ENCODE measurements around the gene HNRNPAB.

Gene HNRNPAB

DNA sequence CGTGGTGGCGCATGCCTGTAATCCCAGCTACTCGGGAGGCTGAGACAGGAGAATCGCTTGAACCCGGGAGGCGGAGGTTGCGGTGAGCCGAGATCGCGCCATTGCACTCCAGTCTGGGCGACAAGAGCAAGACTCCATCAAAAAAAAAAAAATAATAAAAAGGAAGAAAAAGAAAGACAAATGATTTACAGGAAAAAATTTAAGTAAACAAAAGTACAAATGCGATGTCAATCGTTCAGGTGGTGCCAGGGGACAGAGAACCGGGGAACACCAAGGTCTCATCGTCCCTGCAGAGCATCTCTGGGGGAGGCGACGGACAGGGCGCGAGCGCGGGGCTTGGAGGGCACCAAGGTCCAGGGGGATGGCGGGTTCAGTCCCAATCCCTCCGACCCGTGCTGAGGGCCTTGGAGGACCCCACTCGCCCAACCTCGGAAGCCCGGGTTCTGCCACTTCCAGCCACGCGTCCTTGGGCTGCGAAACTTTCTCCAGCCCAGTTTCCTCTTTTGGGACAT lies 607 bp upstream of the HNRNPAB start (continued):
- TF ChIP-seq, protein P1, sequence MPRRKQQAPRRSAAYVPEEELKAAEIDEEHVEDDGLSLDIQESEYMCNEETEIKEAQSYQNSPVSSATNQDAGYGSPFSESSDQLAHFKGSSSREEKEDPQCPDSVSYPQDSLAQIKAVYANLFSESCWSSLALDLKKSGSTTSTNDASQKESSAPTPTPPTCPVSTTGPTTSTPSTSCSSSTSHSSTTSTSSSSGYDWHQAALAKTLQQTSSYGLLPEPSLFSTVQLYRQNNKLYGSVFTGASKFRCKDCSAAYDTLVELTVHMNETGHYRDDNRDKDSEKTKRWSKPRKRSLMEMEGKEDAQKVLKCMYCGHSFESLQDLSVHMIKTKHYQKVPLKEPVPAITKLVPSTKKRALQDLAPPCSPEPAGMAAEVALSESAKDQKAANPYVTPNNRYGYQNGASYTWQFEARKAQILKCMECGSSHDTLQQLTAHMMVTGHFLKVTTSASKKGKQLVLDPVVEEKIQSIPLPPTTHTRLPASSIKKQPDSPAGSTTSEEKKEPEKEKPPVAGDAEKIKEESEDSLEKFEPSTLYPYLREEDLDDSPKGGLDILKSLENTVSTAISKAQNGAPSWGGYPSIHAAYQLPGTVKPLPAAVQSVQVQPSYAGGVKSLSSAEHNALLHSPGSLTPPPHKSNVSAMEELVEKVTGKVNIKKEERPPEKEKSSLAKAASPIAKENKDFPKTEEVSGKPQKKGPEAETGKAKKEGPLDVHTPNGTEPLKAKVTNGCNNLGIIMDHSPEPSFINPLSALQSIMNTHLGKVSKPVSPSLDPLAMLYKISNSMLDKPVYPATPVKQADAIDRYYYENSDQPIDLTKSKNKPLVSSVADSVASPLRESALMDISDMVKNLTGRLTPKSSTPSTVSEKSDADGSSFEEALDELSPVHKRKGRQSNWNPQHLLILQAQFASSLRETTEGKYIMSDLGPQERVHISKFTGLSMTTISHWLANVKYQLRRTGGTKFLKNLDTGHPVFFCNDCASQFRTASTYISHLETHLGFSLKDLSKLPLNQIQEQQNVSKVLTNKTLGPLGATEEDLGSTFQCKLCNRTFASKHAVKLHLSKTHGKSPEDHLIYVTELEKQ (tag by site-specific recombination; IDR thresholded peaks at IDR 0.05; ENCODE audit: borderline replicate concordance) = no peak
- TF ChIP-seq ZXDB (tag by site-specific recombination; IDR thresholded peaks at IDR 0.05) = no peak; the same call in 1 of the 2 replicates
- no peak for TF ChIP-seq ZNF621 (tag by site-specific recombination; IDR thresholded peaks at IDR 0.05)
- TF ChIP-seq, protein P2, sequence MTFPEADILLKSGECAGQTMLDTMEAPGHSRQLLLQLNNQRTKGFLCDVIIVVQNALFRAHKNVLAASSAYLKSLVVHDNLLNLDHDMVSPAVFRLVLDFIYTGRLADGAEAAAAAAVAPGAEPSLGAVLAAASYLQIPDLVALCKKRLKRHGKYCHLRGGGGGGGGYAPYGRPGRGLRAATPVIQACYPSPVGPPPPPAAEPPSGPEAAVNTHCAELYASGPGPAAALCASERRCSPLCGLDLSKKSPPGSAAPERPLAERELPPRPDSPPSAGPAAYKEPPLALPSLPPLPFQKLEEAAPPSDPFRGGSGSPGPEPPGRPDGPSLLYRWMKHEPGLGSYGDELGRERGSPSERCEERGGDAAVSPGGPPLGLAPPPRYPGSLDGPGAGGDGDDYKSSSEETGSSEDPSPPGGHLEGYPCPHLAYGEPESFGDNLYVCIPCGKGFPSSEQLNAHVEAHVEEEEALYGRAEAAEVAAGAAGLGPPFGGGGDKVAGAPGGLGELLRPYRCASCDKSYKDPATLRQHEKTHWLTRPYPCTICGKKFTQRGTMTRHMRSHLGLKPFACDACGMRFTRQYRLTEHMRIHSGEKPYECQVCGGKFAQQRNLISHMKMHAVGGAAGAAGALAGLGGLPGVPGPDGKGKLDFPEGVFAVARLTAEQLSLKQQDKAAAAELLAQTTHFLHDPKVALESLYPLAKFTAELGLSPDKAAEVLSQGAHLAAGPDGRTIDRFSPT (tag by site-specific recombination; IDR thresholded peaks at IDR 0.05) = no peak
- TF ChIP-seq, protein P3, sequence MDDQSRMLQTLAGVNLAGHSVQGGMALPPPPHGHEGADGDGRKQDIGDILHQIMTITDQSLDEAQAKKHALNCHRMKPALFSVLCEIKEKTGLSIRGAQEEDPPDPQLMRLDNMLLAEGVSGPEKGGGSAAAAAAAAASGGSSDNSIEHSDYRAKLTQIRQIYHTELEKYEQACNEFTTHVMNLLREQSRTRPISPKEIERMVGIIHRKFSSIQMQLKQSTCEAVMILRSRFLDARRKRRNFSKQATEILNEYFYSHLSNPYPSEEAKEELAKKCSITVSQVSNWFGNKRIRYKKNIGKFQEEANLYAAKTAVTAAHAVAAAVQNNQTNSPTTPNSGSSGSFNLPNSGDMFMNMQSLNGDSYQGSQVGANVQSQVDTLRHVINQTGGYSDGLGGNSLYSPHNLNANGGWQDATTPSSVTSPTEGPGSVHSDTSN (CRISPR knock-in tag; IDR thresholded peaks at IDR 0.05) = no peak
- TF ChIP-seq GLI2 (tag by site-specific recombination; IDR thresholded peaks at IDR 0.05; ENCODE audit: borderline replicate concordance, low read depth) = no peak
- TF ChIP-seq ZNF211 (tag by site-specific recombination; IDR thresholded peaks at IDR 0.05; ENCODE audit: low read depth) = no peak
- TF ChIP-seq ZNF23 (tag by site-specific recombination; IDR thresholded peaks at IDR 0.05; ENCODE audit: borderline replicate concordance) = no peak
- TF ChIP-seq, protein P4, sequence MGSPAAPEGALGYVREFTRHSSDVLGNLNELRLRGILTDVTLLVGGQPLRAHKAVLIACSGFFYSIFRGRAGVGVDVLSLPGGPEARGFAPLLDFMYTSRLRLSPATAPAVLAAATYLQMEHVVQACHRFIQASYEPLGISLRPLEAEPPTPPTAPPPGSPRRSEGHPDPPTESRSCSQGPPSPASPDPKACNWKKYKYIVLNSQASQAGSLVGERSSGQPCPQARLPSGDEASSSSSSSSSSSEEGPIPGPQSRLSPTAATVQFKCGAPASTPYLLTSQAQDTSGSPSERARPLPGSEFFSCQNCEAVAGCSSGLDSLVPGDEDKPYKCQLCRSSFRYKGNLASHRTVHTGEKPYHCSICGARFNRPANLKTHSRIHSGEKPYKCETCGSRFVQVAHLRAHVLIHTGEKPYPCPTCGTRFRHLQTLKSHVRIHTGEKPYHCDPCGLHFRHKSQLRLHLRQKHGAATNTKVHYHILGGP (tag by site-specific recombination; IDR thresholded peaks at IDR 0.05) = 0 out of 2 replicates have a peak, but pooled peaks have one; percentile 28
- peak; percentile 30 for TF ChIP-seq KLF9 (tag by site-specific recombination; IDR thresholded peaks at IDR 0.05; ENCODE audit: low read depth)
- TF ChIP-seq, protein P5, sequence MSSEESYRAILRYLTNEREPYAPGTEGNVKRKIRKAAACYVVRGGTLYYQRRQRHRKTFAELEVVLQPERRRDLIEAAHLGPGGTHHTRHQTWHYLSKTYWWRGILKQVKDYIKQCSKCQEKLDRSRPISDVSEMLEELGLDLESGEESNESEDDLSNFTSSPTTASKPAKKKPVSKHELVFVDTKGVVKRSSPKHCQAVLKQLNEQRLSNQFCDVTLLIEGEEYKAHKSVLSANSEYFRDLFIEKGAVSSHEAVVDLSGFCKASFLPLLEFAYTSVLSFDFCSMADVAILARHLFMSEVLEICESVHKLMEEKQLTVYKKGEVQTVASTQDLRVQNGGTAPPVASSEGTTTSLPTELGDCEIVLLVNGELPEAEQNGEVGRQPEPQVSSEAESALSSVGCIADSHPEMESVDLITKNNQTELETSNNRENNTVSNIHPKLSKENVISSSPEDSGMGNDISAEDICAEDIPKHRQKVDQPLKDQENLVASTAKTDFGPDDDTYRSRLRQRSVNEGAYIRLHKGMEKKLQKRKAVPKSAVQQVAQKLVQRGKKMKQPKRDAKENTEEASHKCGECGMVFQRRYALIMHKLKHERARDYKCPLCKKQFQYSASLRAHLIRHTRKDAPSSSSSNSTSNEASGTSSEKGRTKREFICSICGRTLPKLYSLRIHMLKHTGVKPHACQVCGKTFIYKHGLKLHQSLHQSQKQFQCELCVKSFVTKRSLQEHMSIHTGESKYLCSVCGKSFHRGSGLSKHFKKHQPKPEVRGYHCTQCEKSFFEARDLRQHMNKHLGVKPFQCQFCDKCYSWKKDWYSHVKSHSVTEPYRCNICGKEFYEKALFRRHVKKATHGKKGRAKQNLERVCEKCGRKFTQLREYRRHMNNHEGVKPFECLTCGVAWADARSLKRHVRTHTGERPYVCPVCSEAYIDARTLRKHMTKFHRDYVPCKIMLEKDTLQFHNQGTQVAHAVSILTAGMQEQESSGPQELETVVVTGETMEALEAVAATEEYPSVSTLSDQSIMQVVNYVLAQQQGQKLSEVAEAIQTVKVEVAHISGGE (tag by site-specific recombination; conservative IDR thresholded peaks at IDR 0.05; ENCODE audit: low read depth) = peak; percentile 89
- no peak for TF ChIP-seq ZNF202 (tag by site-specific recombination; IDR thresholded peaks at IDR 0.05; ENCODE audit: borderline replicate concordance)
- TF ChIP-seq, protein P6, sequence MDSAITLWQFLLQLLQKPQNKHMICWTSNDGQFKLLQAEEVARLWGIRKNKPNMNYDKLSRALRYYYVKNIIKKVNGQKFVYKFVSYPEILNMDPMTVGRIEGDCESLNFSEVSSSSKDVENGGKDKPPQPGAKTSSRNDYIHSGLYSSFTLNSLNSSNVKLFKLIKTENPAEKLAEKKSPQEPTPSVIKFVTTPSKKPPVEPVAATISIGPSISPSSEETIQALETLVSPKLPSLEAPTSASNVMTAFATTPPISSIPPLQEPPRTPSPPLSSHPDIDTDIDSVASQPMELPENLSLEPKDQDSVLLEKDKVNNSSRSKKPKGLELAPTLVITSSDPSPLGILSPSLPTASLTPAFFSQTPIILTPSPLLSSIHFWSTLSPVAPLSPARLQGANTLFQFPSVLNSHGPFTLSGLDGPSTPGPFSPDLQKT (IDR thresholded peaks at IDR 0.05; ENCODE audit: borderline replicate concordance, low read depth, low read length) = no peak

Data from HEK293 (cell line).